Loucy (cell line): ENCODE results near the gene RFX3.

Experiments used
- H2AFZ ChIP-seq: fragments of 200-600 bp; sonication (generic); 2 replicates; pipeline ENCODE4 v1.6.0; 2016; ENCODE audit warnings: antibody characterized with exemption, mild to moderate bottlenecking, low read length, moderate library complexity
- H3F3A ChIP-seq: fragments of 200-600 bp; 2 replicates; pipeline ENCODE4 v1.6.0; 2016; ENCODE audit warnings: antibody characterized with exemption, low read depth, mild to moderate bottlenecking
- H3K27me3 ChIP-seq: fragments of 200-600 bp; sonication (generic); 2 replicates; pipeline ENCODE4 v1.6.1; 2014; ENCODE audit warnings: low read length, mild to moderate bottlenecking; ENCODE audit not compliant: insufficient read depth, poor library complexity, severe bottlenecking
- H3K36me3 ChIP-seq: fragments of 200-600 bp; sonication (generic); 2 replicates; pipeline ENCODE4 v1.6.1; 2016; ENCODE audit warnings: low read length; ENCODE audit not compliant: insufficient read depth
- H3K4me1 ChIP-seq: fragments of 200-600 bp; sonication (generic); 2 replicates; pipeline ENCODE4 v1.5.1; 2014; ENCODE audit warnings: low read length, mild to moderate bottlenecking; ENCODE audit not compliant: insufficient read depth, poor library complexity, severe bottlenecking
- H3K4me2 ChIP-seq: fragments of 200-600 bp; sonication (generic); 2 replicates; pipeline ENCODE4 v1.6.0; 2014; ENCODE audit warnings: antibody characterized with exemption, low read length, low read depth, mild to moderate bottlenecking; ENCODE audit not compliant: poor library complexity, severe bottlenecking
- H3K4me3 ChIP-seq: fragments of 200-600 bp; sonication (generic); 2 replicates; pipeline ENCODE4 v1.5.1; 2014; ENCODE audit warnings: low read length, mild to moderate bottlenecking, mixed read lengths; ENCODE audit not compliant: poor library complexity, severe bottlenecking
- H3K79me2 ChIP-seq: fragments of 200-600 bp; sonication (generic); 2 replicates; pipeline ENCODE4 v1.6.1; 2014; ENCODE audit warnings: low read length; ENCODE audit not compliant: insufficient read depth
- H3K9ac ChIP-seq: fragments of 200-600 bp; sonication (generic); 2 replicates; pipeline ENCODE4 v1.6.0; 2014; ENCODE audit warnings: mild to moderate bottlenecking, low read depth, low read length, moderate library complexity; ENCODE audit not compliant: poor library complexity, severe bottlenecking
- H3K9me2 ChIP-seq: fragments of 200-600 bp; sonication (generic); replicated peaks from 2 replicates; pipeline ENCODE4 v1.6.1; 2016; ENCODE audit warnings: low read depth, low read length, mixed read lengths
- H3K9me3 ChIP-seq: fragments of 200-600 bp; sonication (generic); 2 replicates; pipeline ENCODE4 v1.6.1; 2014; ENCODE audit warnings: mild to moderate bottlenecking, antibody characterized with exemption, low read length, low read depth; ENCODE audit not compliant: insufficient read depth
- H4K20me1 ChIP-seq: fragments of 200-600 bp; sonication (generic); 2 replicates; pipeline ENCODE4 v1.6.0; 2014; ENCODE audit warnings: antibody characterized with exemption, low read length, mild to moderate bottlenecking; ENCODE audit not compliant: insufficient read depth, poor library complexity, severe bottlenecking
- CTCF ChIP-seq: fragments of 200-600 bp; sonication (generic); conservative IDR thresholded peaks from 2 replicates; pipeline ENCODE4 v1.5.1; 2014; ENCODE audit warnings: mild to moderate bottlenecking, antibody characterized with exemption, low read length
- EZH2phosphoT487 ChIP-seq: fragments of 200-600 bp; IDR thresholded peaks from 2 replicates; pipeline ENCODE4 v1.6.1; 2018; ENCODE audit warnings: antibody characterized with exemption, mild to moderate bottlenecking, moderate library complexity, borderline replicate concordance

Gene RFX3

GRCh38 chr9:3482578-3482977, 43.2 kb downstream of the RFX3 start:
- Histone ChIP-seq H3K79me2 (no peaks in the 10 kb centered on the region), H3K36me3 (no peaks in the 10 kb centered on the region), H3K4me2 (no peak overlapping the region), H3K4me3 (no peak overlapping the region), H3K9me2 (no peaks in the 10 kb centered on the region), H3F3A (no peaks in the 10 kb centered on the region), H2AFZ (no peak overlapping the region), H3K9me3 (0 out of 2 replicates have a peak, but pooled peaks cover under 1% of the 10 kb centered on the region), H3K4me1 (no peaks in the 10 kb centered on the region), H3K27me3 (no peaks in the 10 kb centered on the region), H4K20me1 (no peaks in the 10 kb centered on the region), H3K9ac (no peak overlapping the region)
- TF ChIP-seq EZH2phosphoT487 (no peak), CTCF (no peak)

- no peak overlapping the region for H3K4me3 ChIP-seq
- H3K9me3 ChIP-seq: peaks cover 3% of the 10 kb centered on the region; the same call in 1 of the 2 replicates
- TF ChIP-seq EZH2phosphoT487: no peak
- no peak for TF ChIP-seq CTCF
- H3K9me2 ChIP-seq: no peaks in the 10 kb centered on the region
- no peaks in the 10 kb centered on the region for H3K4me1 ChIP-seq
- H3K79me2 ChIP-seq: no peaks in the 10 kb centered on the region
- H3K4me2 ChIP-seq: no peak overlapping the region
- no peaks in the 10 kb centered on the region for H3F3A ChIP-seq
- H2AFZ ChIP-seq: no peak overlapping the region
- H3K36me3 ChIP-seq: no peaks in the 10 kb centered on the region
- H3K9ac ChIP-seq: no peak overlapping the region
- no peaks in the 10 kb centered on the region for H4K20me1 ChIP-seq
- no peaks in the 10 kb centered on the region for H3K27me3 ChIP-seq
Observed at GRCh38 chr9:3480353-3480655, 45.5 kb downstream of the RFX3 start.

GRCh38 chr9:3479514-3480352, 46.1 kb downstream of the RFX3 start:
- no peak for TF ChIP-seq EZH2phosphoT487
- no peak for TF ChIP-seq CTCF
- H3K4me3 ChIP-seq: no peak overlapping the region
- no peaks in the 10 kb centered on the region for H3K36me3 ChIP-seq
- no peaks in the 10 kb centered on the region for H3K9me2 ChIP-seq
- no peaks in the 10 kb centered on the region for H3F3A ChIP-seq
- no peaks in the 10 kb centered on the region for H3K27me3 ChIP-seq
- peaks cover under 1% of the 10 kb centered on the region for H3K4me1 ChIP-seq
- peaks cover 3% of the 10 kb centered on the region; the same call in 1 of the 2 replicates for H3K9me3 ChIP-seq
- H3K9ac ChIP-seq: no peak overlapping the region
- no peak overlapping the region for H3K4me2 ChIP-seq
- no peak overlapping the region for H2AFZ ChIP-seq
- no peaks in the 10 kb centered on the region for H3K79me2 ChIP-seq
- H4K20me1 ChIP-seq: no peaks in the 10 kb centered on the region
